Neural crest cell (in vitro differentiated cells): ENCODE data around the gene PARD6B. TPM values are rescaled to one million over a fixed set of nuclear protein-coding genes. Genes with fewer than 3 reads are reported as not detected.

Experiments
- DNase-seq: peaks from one replicate; pipeline ENCODE4 v3.0.0; 2021; ENCODE audit warnings: low read depth, mixed read lengths, low spot score
- H3K27ac Mint-ChIP-seq: one replicate; pipeline ENCODE4 v1.8.0; 2021; ENCODE audit warnings: mild to moderate bottlenecking, mixed read lengths; ENCODE audit not compliant: unreplicated experiment
- H3K27me3 Mint-ChIP-seq: 2 replicates; pipeline ENCODE4 v1.8.0; 2021; ENCODE audit warnings: low read depth, mild to moderate bottlenecking, mixed read lengths
- H3K36me3 Mint-ChIP-seq: 2 replicates; pipeline ENCODE4 v1.8.0; 2021; ENCODE audit warnings: low read depth, mild to moderate bottlenecking, mixed read lengths
- H3K4me1 Mint-ChIP-seq: 2 replicates; pipeline ENCODE4 v1.8.0; 2021; ENCODE audit warnings: mixed read lengths
- H3K4me3 Mint-ChIP-seq: one replicate; pipeline ENCODE4 v1.8.0; 2021; ENCODE audit warnings: mild to moderate bottlenecking, mixed read lengths
- H3K9me3 Mint-ChIP-seq: 2 replicates; pipeline ENCODE4 v1.8.0; 2021; ENCODE audit warnings: mixed read lengths
- CTCF ChIP-seq: fragments of 200-600 bp; sonication (generic); conservative IDR thresholded peaks from 2 replicates; pipeline ENCODE4 v1.5.0; 2021; ENCODE audit warnings: antibody characterized with exemption, mild to moderate bottlenecking
- total RNA-seq: library from RNA; stranded (reverse); gene quantifications from 2 replicates; pipeline ENCODE4 v1.2.1, GENCODE V29; 2021

The PARD6B gene
- total RNA-seq, 1 donor from 2014 or later = 9.5 TPM

DNA sequence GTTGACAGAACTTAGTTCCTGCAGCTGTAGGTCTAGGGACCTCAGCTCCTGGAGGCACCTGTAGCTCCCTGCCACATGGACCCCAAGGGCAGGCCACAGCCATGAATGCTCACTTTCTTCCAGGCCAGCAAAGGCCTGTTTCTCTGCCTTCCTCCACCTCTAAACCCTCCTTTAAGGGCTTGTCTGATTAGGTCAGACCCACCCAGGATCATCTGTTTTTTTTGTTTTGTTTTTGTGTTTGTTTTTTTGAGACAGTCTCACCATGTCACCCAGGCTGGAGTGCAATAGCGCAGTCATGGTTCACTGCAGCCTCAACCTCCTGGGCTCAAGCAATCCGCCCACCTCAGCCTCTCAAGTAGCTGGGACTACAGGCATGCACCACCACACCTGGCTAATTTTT, 52.0 kb downstream of the PARD6B start:
- H3K9me3 Mint-ChIP-seq = no peaks in the 10 kb centered on the region
- no peaks in the 10 kb centered on the region for H3K36me3 Mint-ChIP-seq
- H3K27ac Mint-ChIP-seq = peak overlapping the region; percentile 27
- no peaks in the 10 kb centered on the region for H3K27me3 Mint-ChIP-seq
- no peak for DNase-seq
- TF ChIP-seq CTCF = no peak
- no peaks in the 10 kb centered on the region for H3K4me1 Mint-ChIP-seq
- no peak overlapping the region for H3K4me3 Mint-ChIP-seq

GRCh38 chr20:50783903-50784302, 52.5 kb downstream of the PARD6B start:
- DNase-seq = no peak
- no peaks in the 10 kb centered on the region for H3K9me3 Mint-ChIP-seq
- no peak overlapping the region for H3K4me3 Mint-ChIP-seq
- no peaks in the 10 kb centered on the region for H3K4me1 Mint-ChIP-seq
- no peak for TF ChIP-seq CTCF
- H3K27me3 Mint-ChIP-seq = no peaks in the 10 kb centered on the region
- no peak overlapping the region for H3K27ac Mint-ChIP-seq
- no peaks in the 10 kb centered on the region for H3K36me3 Mint-ChIP-seq

GRCh38 chr20:50784464-50784863, 53.1 kb downstream of the PARD6B start:
- H3K36me3 Mint-ChIP-seq = no peaks in the 10 kb centered on the region
- TF ChIP-seq CTCF = no peak
- DNase-seq = no peak
- no peaks in the 10 kb centered on the region for H3K27me3 Mint-ChIP-seq
- H3K9me3 Mint-ChIP-seq = no peaks in the 10 kb centered on the region
- H3K4me3 Mint-ChIP-seq = no peak overlapping the region
- H3K27ac Mint-ChIP-seq = no peak overlapping the region
- no peaks in the 10 kb centered on the region for H3K4me1 Mint-ChIP-seq

- no peak overlapping the region for H3K4me3 Mint-ChIP-seq
- DNase-seq = no peak
- H3K27me3 Mint-ChIP-seq = no peaks in the 10 kb centered on the region
- no peaks in the 10 kb centered on the region for H3K4me1 Mint-ChIP-seq
- no peak for TF ChIP-seq CTCF
- no peaks in the 10 kb centered on the region for H3K36me3 Mint-ChIP-seq
- no peaks in the 10 kb centered on the region for H3K9me3 Mint-ChIP-seq
- no peak overlapping the region for H3K27ac Mint-ChIP-seq
These were observed 55.3 kb downstream of the PARD6B start for GRCh38 chr20:50786703-50787102.

DNA sequence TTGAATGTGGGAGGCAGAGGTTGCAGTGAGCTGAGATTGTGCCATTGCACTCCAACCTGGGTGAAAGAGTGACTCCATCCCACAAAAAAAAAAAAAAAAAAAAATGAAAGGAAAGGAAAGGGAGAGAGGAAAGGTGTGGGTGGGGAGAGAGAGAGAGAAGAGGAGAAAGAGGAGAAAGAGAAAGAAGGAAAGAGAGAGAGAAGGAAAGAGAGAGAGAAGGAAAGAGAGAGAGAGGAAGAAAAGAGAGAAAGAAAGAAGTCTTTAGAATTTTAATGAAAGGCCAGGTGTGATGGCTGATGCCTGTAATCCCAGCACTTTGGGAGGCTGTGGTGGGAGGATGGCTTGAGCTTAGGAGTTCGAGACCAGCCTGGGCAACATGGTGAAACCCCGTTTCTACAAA, 55.8 kb downstream of the PARD6B start:
- no peak overlapping the region for H3K4me3 Mint-ChIP-seq
- H3K27me3 Mint-ChIP-seq = no peaks in the 10 kb centered on the region
- no peaks in the 10 kb centered on the region for H3K36me3 Mint-ChIP-seq
- no peak for DNase-seq
- H3K27ac Mint-ChIP-seq = no peak overlapping the region
- H3K4me1 Mint-ChIP-seq = no peaks in the 10 kb centered on the region
- H3K9me3 Mint-ChIP-seq = no peaks in the 10 kb centered on the region
- no peak for TF ChIP-seq CTCF
